ENCODE results near the gene RAB44. TPM values are rescaled to one million over a fixed set of nuclear protein-coding genes. Genes with fewer than 3 reads are reported as not detected.

Gene RAB44
- total and polyA plus RNA-seq, 4 experiments from 2014 or later = not detected

GRCh38 chr6:36655085-36655724, 42.4 kb upstream of the RAB44 start:
- Mint-ChIP-seq H3K4me1 (no peaks in the 10 kb centered on the region), H3K9me3 (peaks cover 0 to 1% (median 0%) of the 10 kb centered on the region in 8 donors), H3K4me3 (no peak overlapping the region), H3K36me3 (no peaks in the 10 kb centered on the region), H3K27ac (no peak overlapping the region), H3K27me3 (peaks cover 25 to 33% of the 10 kb centered on the region in 2 donors)
- Histone ChIP-seq H3K36me3 (ENCODE audit: insufficient read depth, low read length) (no peaks in the 10 kb centered on the region), H3K9me3 (ENCODE audit: control insufficient read depth in 1 of 2, low read length in 2 of 2) (no peaks in the 10 kb centered on the region), H3K27me3 (ENCODE audit: insufficient read depth, low read length) (peaks cover 18% of the 10 kb centered on the region), H3K4me1 (ENCODE audit: insufficient read depth, low read length) (no peaks in the 10 kb centered on the region), H3K4me3 (ENCODE audit: low read length in 2 of 2) (no peak overlapping the region), H3K27ac (ENCODE audit: low read depth, low read length) (no peak overlapping the region)
- DNase-seq = no peak
- CTCF ChIA-PET (ENCODE audit: partially characterized antibody) = no interaction called here
- intact Hi-C loops (cut with micrococcal nuclease) = no loop called here
- POLR2A ChIA-PET (ENCODE audit: partially characterized antibody) = no interaction called here

GRCh38 chr6:36656441-36656840, 41.2 kb upstream of the RAB44 start:
- no peak overlapping the region for H3K27ac Mint-ChIP-seq
- no peak for DNase-seq
- no peaks in the 10 kb centered on the region for H3K4me1 ChIP-seq (ENCODE audit: insufficient read depth, low read length)
- H3K4me1 Mint-ChIP-seq = no peaks in the 10 kb centered on the region
- H3K9me3 ChIP-seq (ENCODE audit: control insufficient read depth in 1 of 2, low read length in 2 of 2) = no peaks in the 10 kb centered on the region
- no peak overlapping the region for H3K4me3 Mint-ChIP-seq
- peaks cover 25 to 33% of the 10 kb centered on the region in 2 donors for H3K27me3 Mint-ChIP-seq
- H3K9me3 Mint-ChIP-seq = peaks cover 0 to 1% (median 0%) of the 10 kb centered on the region in 8 donors
- H3K4me3 ChIP-seq (ENCODE audit: low read length in 2 of 2) = no peak overlapping the region
- ChIA-PET POLR2A (ENCODE audit: partially characterized antibody) (no interaction called here), CTCF (ENCODE audit: partially characterized antibody) (no interaction called here)
- no peak overlapping the region for H3K27ac ChIP-seq (ENCODE audit: low read depth, low read length)
- H3K36me3 Mint-ChIP-seq = no peaks in the 10 kb centered on the region
- peaks cover 26% of the 10 kb centered on the region for H3K27me3 ChIP-seq (ENCODE audit: insufficient read depth, low read length)
- intact Hi-C loops (cut with micrococcal nuclease) = no loop called here
- no peaks in the 10 kb centered on the region for H3K36me3 ChIP-seq (ENCODE audit: insufficient read depth, low read length)

- H3K36me3 ChIP-seq (ENCODE audit: insufficient read depth, low read length) = no peaks in the 10 kb centered on the region
- no peaks in the 10 kb centered on the region for H3K36me3 Mint-ChIP-seq
- H3K4me1 Mint-ChIP-seq = peaks cover 0 to under 1% (median under 1%) of the 10 kb centered on the region in 4 donors
- no peak overlapping the region for H3K4me3 Mint-ChIP-seq
- H3K27ac Mint-ChIP-seq = no peak overlapping the region
- no peak overlapping the region for H3K27ac ChIP-seq (ENCODE audit: low read depth, low read length)
- no peak for DNase-seq
- intact Hi-C loops (cut with micrococcal nuclease) = no loop called here
- no peak overlapping the region for H3K4me3 ChIP-seq (ENCODE audit: low read length in 2 of 2)
- H3K27me3 Mint-ChIP-seq = peaks cover 25 to 33% of the 10 kb centered on the region in 2 donors
- no peaks in the 10 kb centered on the region for H3K9me3 ChIP-seq (ENCODE audit: control insufficient read depth in 1 of 2, low read length in 2 of 2)
- ChIA-PET POLR2A (ENCODE audit: partially characterized antibody) (no interaction called here), CTCF (ENCODE audit: partially characterized antibody) (no interaction called here)
- no peaks in the 10 kb centered on the region for H3K4me1 ChIP-seq (ENCODE audit: insufficient read depth, low read length)
- peaks cover 0 to 1% (median 0%) of the 10 kb centered on the region in 8 donors for H3K9me3 Mint-ChIP-seq
- H3K27me3 ChIP-seq (ENCODE audit: insufficient read depth, low read length) = peaks cover 26% of the 10 kb centered on the region
These were observed 40.4 kb upstream of the RAB44 start for GRCh38 chr6:36657271-36657670.

- DNase-seq = no peak
- Histone ChIP-seq H3K9me3 (ENCODE audit: control insufficient read depth in 1 of 2, low read length in 2 of 2) (no peaks in the 10 kb centered on the region), H3K36me3 (ENCODE audit: insufficient read depth, low read length) (no peaks in the 10 kb centered on the region), H3K27ac (ENCODE audit: low read depth, low read length) (no peak overlapping the region), H3K4me3 (ENCODE audit: low read length in 2 of 2) (no peak overlapping the region), H3K27me3 (ENCODE audit: insufficient read depth, low read length) (peaks cover 26% of the 10 kb centered on the region), H3K4me1 (ENCODE audit: insufficient read depth, low read length) (no peaks in the 10 kb centered on the region)
- Mint-ChIP-seq H3K27me3 (peaks cover 25 to 33% of the 10 kb centered on the region in 2 donors), H3K9me3 (peaks cover 0 to 1% (median 0%) of the 10 kb centered on the region in 8 donors), H3K36me3 (no peaks in the 10 kb centered on the region), H3K4me3 (no peak overlapping the region), H3K27ac (no peak overlapping the region), H3K4me1 (peaks cover 2 to 9% (median 5%) of the 10 kb centered on the region in 4 donors)
- ChIA-PET CTCF (ENCODE audit: partially characterized antibody) (interaction anchor here (1.2 kb wide), 1 partner anchor 20 kb away, joined by 3 read pairs; the partner anchor contains the start of gene CDKN1A), POLR2A (ENCODE audit: partially characterized antibody) (no interaction called here)
- intact Hi-C loops (cut with micrococcal nuclease) = no loop called here
These were observed 39.6 kb upstream of the RAB44 start for GRCh38 chr6:36657942-36658544.

- peaks cover 25 to 36% of the 10 kb centered on the region in 2 donors for H3K27me3 Mint-ChIP-seq
- H3K27ac Mint-ChIP-seq = no peak overlapping the region
- intact Hi-C loops (cut with micrococcal nuclease) = no loop called here
- H3K4me1 ChIP-seq (ENCODE audit: insufficient read depth, low read length) = no peaks in the 10 kb centered on the region
- H3K4me1 Mint-ChIP-seq = peaks cover 5 to 10% (median 8%) of the 10 kb centered on the region in 4 donors
- H3K36me3 ChIP-seq (ENCODE audit: insufficient read depth, low read length) = no peaks in the 10 kb centered on the region
- no peaks in the 10 kb centered on the region for H3K9me3 Mint-ChIP-seq
- H3K4me3 ChIP-seq (ENCODE audit: low read length in 2 of 2) = no peak overlapping the region
- no peaks in the 10 kb centered on the region for H3K9me3 ChIP-seq (ENCODE audit: control insufficient read depth in 1 of 2, low read length in 2 of 2)
- no peak overlapping the region for H3K4me3 Mint-ChIP-seq
- no peaks in the 10 kb centered on the region for H3K36me3 Mint-ChIP-seq
- no peak overlapping the region for H3K27ac ChIP-seq (ENCODE audit: low read depth, low read length)
- no peak for DNase-seq
- POLR2A ChIA-PET (ENCODE audit: partially characterized antibody) = no interaction called here
- CTCF ChIA-PET (ENCODE audit: partially characterized antibody) = no interaction called here
- peaks cover 21% of the 10 kb centered on the region for H3K27me3 ChIP-seq (ENCODE audit: insufficient read depth, low read length)
These were observed 38.4 kb upstream of the RAB44 start for GRCh38 chr6:36659271-36659670.

- Mint-ChIP-seq H3K4me3 (no peak overlapping the region), H3K27me3 (peaks cover 17 to 27% of the 10 kb centered on the region in 2 donors), H3K4me1 (peaks cover 5 to 10% (median 8%) of the 10 kb centered on the region in 4 donors), H3K9me3 (no peaks in the 10 kb centered on the region), H3K36me3 (no peaks in the 10 kb centered on the region), H3K27ac (no peak overlapping the region)
- ChIA-PET CTCF (ENCODE audit: partially characterized antibody) (no interaction called here), POLR2A (ENCODE audit: partially characterized antibody) (no interaction called here)
- H3K27me3 ChIP-seq (ENCODE audit: insufficient read depth, low read length) = peaks cover 21% of the 10 kb centered on the region
- no peak overlapping the region for H3K27ac ChIP-seq (ENCODE audit: low read depth, low read length)
- no peak for DNase-seq
- H3K36me3 ChIP-seq (ENCODE audit: insufficient read depth, low read length) = no peaks in the 10 kb centered on the region
- H3K4me3 ChIP-seq (ENCODE audit: low read length in 2 of 2) = no peak overlapping the region
- no peaks in the 10 kb centered on the region for H3K4me1 ChIP-seq (ENCODE audit: insufficient read depth, low read length)
- H3K9me3 ChIP-seq (ENCODE audit: control insufficient read depth in 1 of 2, low read length in 2 of 2) = no peaks in the 10 kb centered on the region
- intact Hi-C loops (cut with micrococcal nuclease) = no loop called here
These were observed 36.7 kb upstream of the RAB44 start for GRCh38 chr6:36660771-36661471.

DNA sequence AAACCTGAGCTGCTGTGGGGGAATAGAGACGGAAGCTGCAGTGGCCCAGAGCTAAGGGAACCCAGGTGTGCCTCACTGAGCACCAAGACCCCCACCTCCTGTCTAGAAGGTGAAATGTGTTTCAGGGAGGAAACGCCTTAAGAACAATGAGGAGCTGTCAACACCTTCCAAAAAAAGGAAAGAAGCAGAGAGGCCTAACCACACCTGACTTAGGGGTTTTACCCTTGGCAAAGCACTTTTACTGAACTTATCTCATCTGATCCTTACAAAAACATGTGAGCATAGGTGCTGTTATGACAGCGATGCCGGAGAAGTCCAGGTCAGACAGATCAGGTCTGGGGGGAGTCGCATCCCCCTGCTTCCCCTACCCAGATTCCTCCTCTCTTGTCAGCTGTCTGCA, 35.2 kb upstream of the RAB44 start:
- DNase-seq = no peak
- no peak overlapping the region for H3K27ac Mint-ChIP-seq
- H3K4me1 ChIP-seq (ENCODE audit: insufficient read depth, low read length) = no peaks in the 10 kb centered on the region
- peaks cover 17% of the 10 kb centered on the region for H3K27me3 ChIP-seq (ENCODE audit: insufficient read depth, low read length)
- no peak overlapping the region for H3K4me3 ChIP-seq (ENCODE audit: low read length in 2 of 2)
- peaks cover 5 to 10% (median 8%) of the 10 kb centered on the region in 4 donors for H3K4me1 Mint-ChIP-seq
- ChIA-PET POLR2A (ENCODE audit: partially characterized antibody) (interaction anchor here (0.8 kb wide), 1 partner anchor 16 kb away, joined by 3 read pairs; the partner anchor contains the start of gene CDKN1A), CTCF (ENCODE audit: partially characterized antibody) (interaction anchor here (3.0 kb wide), 1 partner anchor 18 kb away, joined by 12 read pairs; no protein-coding TSS in a partner anchor)
- no peaks in the 10 kb centered on the region for H3K36me3 Mint-ChIP-seq
- no peak overlapping the region for H3K4me3 Mint-ChIP-seq
- H3K27me3 Mint-ChIP-seq = peaks cover 10 to 19% of the 10 kb centered on the region in 2 donors
- no peaks in the 10 kb centered on the region for H3K36me3 ChIP-seq (ENCODE audit: insufficient read depth, low read length)
- no peaks in the 10 kb centered on the region for H3K9me3 Mint-ChIP-seq
- no peak overlapping the region for H3K27ac ChIP-seq (ENCODE audit: low read depth, low read length)
- intact Hi-C loops (cut with micrococcal nuclease) = no loop called here
- no peaks in the 10 kb centered on the region for H3K9me3 ChIP-seq (ENCODE audit: control insufficient read depth in 1 of 2, low read length in 2 of 2)

Data from CD4-positive, alpha-beta memory T cell (primary cell).